Bone marrow (tissue), 2 donors: ENCODE data around the gene KIAA0825.
A peak's percentile ranks its signal among the peaks of the same experiment; 100 is the strongest.

Experiments used
- DNase-seq, 2 donors: peaks; one replicate each; lab custom pipeline; 2025; lab: John Stamatoyannopoulos, UW

The KIAA0825 gene

GRCh38 chr5:94618493-94619328 lies at the start of gene KIAA0825, which contains the start of gene SLF1:
KIAA0825 (minus strand) TSS chr5:94618604; CDS start chr5:94537126, 81,478 bp downstream.
SLF1 (plus strand) TSS chr5:94618669; CDS start chr5:94628811, 10,142 bp downstream.
- DNase-seq = peak; percentile 77 to 88

- DNase-seq = no peak
Observed at GRCh38 chr5:94667937-94668336, 49.5 kb upstream of the KIAA0825 start.

GRCh38 chr5:94661086-94661485 lies 42.7 kb upstream of the KIAA0825 start:
- DNase-seq = no peak

- no peak for DNase-seq
Observed at GRCh38 chr5:94660506-94660905, 42.1 kb upstream of the KIAA0825 start.

- DNase-seq = no peak
Observed at GRCh38 chr5:94658272-94658671, 39.9 kb upstream of the KIAA0825 start.

GRCh38 chr5:94649874-94650273 lies 31.5 kb upstream of the KIAA0825 start:
- no peak for DNase-seq

GRCh38 chr5:94646758-94647157 lies 28.4 kb upstream of the KIAA0825 start:
- no peak for DNase-seq

- DNase-seq = no peak
Observed at GRCh38 chr5:94645053-94645452, 26.6 kb upstream of the KIAA0825 start.

GRCh38 chr5:94640176-94640575 lies 21.8 kb upstream of the KIAA0825 start:
- DNase-seq = no peak

- no peak for DNase-seq
Observed at GRCh38 chr5:94632024-94632423, 13.6 kb upstream of the KIAA0825 start.

GRCh38 chr5:94627191-94627590 lies 8.8 kb upstream of the KIAA0825 start:
- no peak for DNase-seq

GRCh38 chr5:94623877-94624276 lies 5.5 kb upstream of the KIAA0825 start:
- no peak for DNase-seq

- no peak for DNase-seq
Observed at GRCh38 chr5:94623011-94623410, 4.6 kb upstream of the KIAA0825 start.

- no peak for DNase-seq
Observed at GRCh38 chr5:94621763-94622162, 3.4 kb upstream of the KIAA0825 start.

- no peak for DNase-seq
Observed at GRCh38 chr5:94620256-94620655, 1.9 kb upstream of the KIAA0825 start.

- DNase-seq = peak; percentile 25 to 88
Observed at GRCh38 chr5:94618029-94618492, 343 bp downstream of the KIAA0825 start.

- no peak for DNase-seq
Observed at GRCh38 chr5:94615862-94616261, 2.5 kb downstream of the KIAA0825 start.

- DNase-seq = no peak
Observed at GRCh38 chr5:94614156-94614805, 4.1 kb downstream of the KIAA0825 start.

- no peak for DNase-seq
Observed at GRCh38 chr5:94613583-94613982, 4.8 kb downstream of the KIAA0825 start.

GRCh38 chr5:94595281-94595840 lies 23.0 kb downstream of the KIAA0825 start:
- no peak for DNase-seq

GRCh38 chr5:94577466-94578245 lies 40.7 kb downstream of the KIAA0825 start:
- no peak for DNase-seq

GRCh38 chr5:94575196-94575595 lies 43.2 kb downstream of the KIAA0825 start:
- no peak for DNase-seq
